SK-N-SH (cell line): ENCODE data around the gene NLRP7. TPM values are rescaled to one million over a fixed set of nuclear protein-coding genes. Genes with fewer than 3 reads are reported as not detected.
A peak's percentile ranks its signal among the peaks of the same experiment; 100 is the strongest.

ENCODE experiments used
- CTCF ChIA-PET: fragments of 300-600, 350-600 bp; formaldehyde crosslinking; extraction: SDS; loops from one replicate; lab custom pipeline; 2021; lab: Yijun Ruan, JAX
- POLR2A ChIA-PET: fragments of 350-600 bp; sonication (Branson Sonifier 250); formaldehyde crosslinking; extraction: SDS; loops from one replicate; lab custom pipeline; 2020; ENCODE audit warnings: antibody characterized with exemption, inconsistent platforms; lab: Yijun Ruan, JAX
- DNase-seq: peaks from one replicate; pipeline ENCODE4 v3.0.0; 2012
- H2AFZ ChIP-seq: fragments of 200-600 bp; sonication (generic); 2 replicates; pipeline ENCODE4 v1.8.1; 2016; ENCODE audit warnings: antibody characterized with exemption, mild to moderate bottlenecking, low read depth
- H3F3A ChIP-seq: fragments of 200-600 bp; sonication (generic); replicated peaks from 2 replicates; pipeline ENCODE3; 2016; ENCODE audit warnings: antibody characterized with exemption, mild to moderate bottlenecking; ENCODE audit not compliant: insufficient read depth
- H3K27ac ChIP-seq, 2 experiments: fragments of 200-500 bp in 1 of 2; fragments of 200-600 bp in 1 of 2; sonication (Bioruptor generic) in 1 of 2; sonication (generic), shearing (Covaris generic) in 1 of 2; 2 replicates each; pipeline versions ENCODE4 v1.5.1 to v1.6.1; 2014 to 2016; ENCODE audit warnings: low read depth in 2 of 2, inconsistent platforms in 1 of 2, low read length in 1 of 2, mild to moderate bottlenecking in 1 of 2, mixed read lengths in 1 of 2
- H3K27me3 ChIP-seq: fragments of 200-600 bp; sonication (generic), shearing (Covaris generic); 2 replicates; pipeline ENCODE4 v1.6.1; 2016; ENCODE audit warnings: mixed run types; ENCODE audit not compliant: insufficient read depth
- H3K36me3 ChIP-seq, 2 experiments: fragments of 200-500 bp in 1 of 2; fragments of 200-600 bp in 1 of 2; sonication (Bioruptor generic) in 1 of 2; sonication (generic) in 1 of 2; replicated peaks in 1 of 2; 2 replicates each; pipeline versions ENCODE3 to v1.5.1; 2014 to 2016; ENCODE audit warnings: low read length in 1 of 2, mild to moderate bottlenecking in 1 of 2; ENCODE audit not compliant: insufficient read depth in 2 of 2, control insufficient read depth in 1 of 2
- H3K4me1 ChIP-seq, 2 experiments: fragments of 200-500 bp in 1 of 2; fragments of 200-600 bp in 1 of 2; sonication (Bioruptor generic) in 1 of 2; sonication (generic), shearing (Covaris generic) in 1 of 2; 2 replicates each; pipeline versions ENCODE4 v1.5.1 to v1.6.1; 2014 to 2016; ENCODE audit warnings: low read depth in 1 of 2, low read length in 1 of 2, mixed run types in 1 of 2; ENCODE audit not compliant: insufficient read depth in 2 of 2, control insufficient read depth in 1 of 2
- H3K4me2 ChIP-seq: fragments of 200-600 bp; sonication (generic), shearing (Covaris generic); 2 replicates; pipeline ENCODE4 v1.6.1; 2017; ENCODE audit warnings: mixed run types
- H3K4me3 ChIP-seq, 2 experiments: fragments of 200-500 bp in 1 of 2; fragments of 200-600 bp in 1 of 2; sonication (Bioruptor generic) in 1 of 2; sonication (generic), shearing (Covaris generic) in 1 of 2; 2 replicates each; pipeline versions ENCODE4 v1.5.1 to v1.8.1; 2014 to 2016; ENCODE audit warnings: low read depth in 2 of 2, inconsistent platforms in 1 of 2, low read length in 1 of 2, mild to moderate bottlenecking in 1 of 2, mixed read lengths in 1 of 2, moderate library complexity in 1 of 2
- H3K79me2 ChIP-seq: fragments of 200-600 bp; sonication (generic); 2 replicates; pipeline ENCODE4 v1.8.1; 2017; ENCODE audit warnings: mild to moderate bottlenecking; ENCODE audit not compliant: insufficient read depth
- H3K9ac ChIP-seq: fragments of 200-600 bp; sonication (generic); 2 replicates; pipeline ENCODE4 v1.6.1; 2017; ENCODE audit warnings: mixed run types
- H3K9me2 ChIP-seq: fragments of 200-600 bp; sonication (generic); 2 replicates; pipeline ENCODE4 v1.6.1; 2017; ENCODE audit warnings: mixed run types
- H3K9me3 ChIP-seq: fragments of 200-600 bp; sonication (generic); 2 replicates; pipeline ENCODE4 v1.6.1; 2017; ENCODE audit warnings: mixed run types, mild to moderate bottlenecking, moderate library complexity
- H4K20me1 ChIP-seq: fragments of 200-600 bp; sonication (generic); 2 replicates; pipeline ENCODE4 v1.6.1; 2017; ENCODE audit warnings: mild to moderate bottlenecking, mixed run types; ENCODE audit not compliant: insufficient read depth
- CHD2 ChIP-seq: fragments of 150-350 bp; IDR thresholded peaks from 2 replicates; pipeline ENCODE4 v1.6.1; 2018; ENCODE audit warnings: low read length; ENCODE audit not compliant: partially characterized antibody
- CTCF ChIP-seq: fragments of 200-600 bp; sonication (generic); IDR thresholded peaks from 2 replicates; pipeline ENCODE4 v1.6.1; 2017; ENCODE audit warnings: antibody characterized with exemption, mild to moderate bottlenecking, moderate library complexity
- ELF1 ChIP-seq: IDR thresholded peaks from 2 replicates; pipeline ENCODE4 v1.4.0; 2012
- EP300 ChIP-seq, 2 experiments: IDR thresholded peaks; 2 replicates each; pipeline versions ENCODE4 v1.4.0 to v1.6.1; 2012; ENCODE audit warnings: borderline replicate concordance in 1 of 2, low read depth in 1 of 2, low read length in 1 of 2
- EZH2phosphoT487 ChIP-seq: fragments of 200-600 bp; sonication (generic); IDR thresholded peaks from 2 replicates; pipeline ENCODE4 v1.6.1; 2017; ENCODE audit warnings: low read depth, mixed run types, mild to moderate bottlenecking, antibody characterized with exemption, moderate library complexity, borderline replicate concordance
- GATA2 ChIP-seq: sonication (generic); formaldehyde crosslinking; IDR thresholded peaks from 2 replicates; pipeline ENCODE4 v1.5.0; 2020; ENCODE audit warnings: mild to moderate bottlenecking, missing genetic modification reagents
- MXI1 ChIP-seq: IDR thresholded peaks from 2 replicates; pipeline ENCODE4 v1.6.1; 2012; ENCODE audit warnings: mild to moderate bottlenecking, low read depth, low read length, improper control_type of control experiment
- NFIC ChIP-seq: IDR thresholded peaks from 2 replicates; pipeline ENCODE4 v1.4.0; 2012; ENCODE audit warnings: borderline replicate concordance
- POLR2AphosphoS5 ChIP-seq: IDR thresholded peaks from 2 replicates; pipeline ENCODE4 v1.6.1; 2012; ENCODE audit warnings: low read depth, low read length
- USF1 ChIP-seq: IDR thresholded peaks from 2 replicates; pipeline ENCODE4 v1.4.0; 2012; ENCODE audit warnings: low read depth, borderline replicate concordance
- USF2 ChIP-seq: fragments of 150-350 bp; IDR thresholded peaks from 2 replicates; pipeline ENCODE4 v1.6.1; 2017; ENCODE audit warnings: antibody characterized with exemption, low read length, low read depth, borderline replicate concordance
- YY1 ChIP-seq: IDR thresholded peaks from 2 replicates; pipeline ENCODE4 v1.4.0; 2012; ENCODE audit warnings: low read depth, mild to moderate bottlenecking
- WGBS: methylation state at CpG from one replicate; pipeline ENCODE4 v1.1.6; 2017; ENCODE audit warnings: low lambda C conversion rate; 5-methylcytosine and 5-hydroxymethylcytosine counted together
- polyA plus RNA-seq, 3 experiments: library from polyadenylated mRNA; depleted of rRNA; stranded (reverse); fragments of >200 nt; gene quantifications; 2 replicates each; pipeline ENCODE4 v1.2.3, GENCODE V29; 2012
- TF ChIP-seq, protein P1 (sequence below): IDR thresholded peaks from 2 replicates; pipeline ENCODE4; 2012
- TF ChIP-seq, protein P2 (sequence below): IDR thresholded peaks from 2 replicates; pipeline ENCODE4 v1.4.0; 2012; ENCODE audit warnings: low read depth, borderline replicate concordance

Gene NLRP7
- polyA plus RNA-seq, 1 of the 3 experiments (the other 2 are of a cell fraction) = not detected

- no peak for DNase-seq
- 0 out of 4 replicates have a peak overlapping the region, but pooled peaks of 1 of the 2 experiments have one; percentile 16 for H3K4me3 ChIP-seq
- H3K4me2 ChIP-seq = no peak overlapping the region
- WGBS = 19% methylated on average over 9 of the region's 9 CpGs
- no peak overlapping the region for H3K27ac ChIP-seq
- CTCF ChIA-PET = no interaction called here
- no peaks in the 10 kb centered on the region for H4K20me1 ChIP-seq
- no peak overlapping the region for H2AFZ ChIP-seq
- H3K27me3 ChIP-seq = peaks cover 51% of the 10 kb centered on the region; the same call in 1 of the 2 replicates
- no peaks in the 10 kb centered on the region for H3K79me2 ChIP-seq
- POLR2A ChIA-PET = no interaction called here
- no peaks in the 10 kb centered on the region for H3K9me3 ChIP-seq
- TF ChIP-seq USF1 (no peak), YY1 (no peak), NFIC (no peak), GATA2 (CRISPR knock-in tag) (no peak), CHD2 (no peak), ELF1 (no peak), CTCF (no peak), USF2 (no peak), POLR2AphosphoS5 (no peak), EZH2phosphoT487 (no peak), EP300 (IDR thresholded peaks at IDR 0.05; ENCODE audit: borderline replicate concordance in 1 of 2, low read depth in 1 of 2, low read length in 1 of 2) (no peak), MXI1 (no peak)
- TF ChIP-seq, protein P1, sequence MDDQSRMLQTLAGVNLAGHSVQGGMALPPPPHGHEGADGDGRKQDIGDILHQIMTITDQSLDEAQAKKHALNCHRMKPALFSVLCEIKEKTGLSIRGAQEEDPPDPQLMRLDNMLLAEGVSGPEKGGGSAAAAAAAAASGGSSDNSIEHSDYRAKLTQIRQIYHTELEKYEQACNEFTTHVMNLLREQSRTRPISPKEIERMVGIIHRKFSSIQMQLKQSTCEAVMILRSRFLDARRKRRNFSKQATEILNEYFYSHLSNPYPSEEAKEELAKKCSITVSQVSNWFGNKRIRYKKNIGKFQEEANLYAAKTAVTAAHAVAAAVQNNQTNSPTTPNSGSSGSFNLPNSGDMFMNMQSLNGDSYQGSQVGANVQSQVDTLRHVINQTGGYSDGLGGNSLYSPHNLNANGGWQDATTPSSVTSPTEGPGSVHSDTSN = no peak
- TF ChIP-seq, protein P2, sequence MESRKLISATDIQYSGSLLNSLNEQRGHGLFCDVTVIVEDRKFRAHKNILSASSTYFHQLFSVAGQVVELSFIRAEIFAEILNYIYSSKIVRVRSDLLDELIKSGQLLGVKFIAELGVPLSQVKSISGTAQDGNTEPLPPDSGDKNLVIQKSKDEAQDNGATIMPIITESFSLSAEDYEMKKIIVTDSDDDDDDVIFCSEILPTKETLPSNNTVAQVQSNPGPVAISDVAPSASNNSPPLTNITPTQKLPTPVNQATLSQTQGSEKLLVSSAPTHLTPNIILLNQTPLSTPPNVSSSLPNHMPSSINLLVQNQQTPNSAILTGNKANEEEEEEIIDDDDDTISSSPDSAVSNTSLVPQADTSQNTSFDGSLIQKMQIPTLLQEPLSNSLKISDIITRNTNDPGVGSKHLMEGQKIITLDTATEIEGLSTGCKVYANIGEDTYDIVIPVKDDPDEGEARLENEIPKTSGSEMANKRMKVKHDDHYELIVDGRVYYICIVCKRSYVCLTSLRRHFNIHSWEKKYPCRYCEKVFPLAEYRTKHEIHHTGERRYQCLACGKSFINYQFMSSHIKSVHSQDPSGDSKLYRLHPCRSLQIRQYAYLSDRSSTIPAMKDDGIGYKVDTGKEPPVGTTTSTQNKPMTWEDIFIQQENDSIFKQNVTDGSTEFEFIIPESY = no peak
- H3K36me3 ChIP-seq = no peaks in the 10 kb centered on the region
- no peaks in the 10 kb centered on the region for H3K4me1 ChIP-seq
- no peak overlapping the region for H3K9ac ChIP-seq
- no peaks in the 10 kb centered on the region for H3K9me2 ChIP-seq
- H3F3A ChIP-seq = no peaks in the 10 kb centered on the region
Measured at GRCh38 chr19:54883228-54883627, 64.1 kb downstream of the NLRP7 start.
